ENCODE results near the gene CT47C1. TPM values are rescaled to one million over a fixed set of nuclear protein-coding genes. Genes with fewer than 3 reads are reported as not detected.

Gene CT47C1
- total RNA-seq, 2 experiments from 2014 or later: not detected

DNA sequence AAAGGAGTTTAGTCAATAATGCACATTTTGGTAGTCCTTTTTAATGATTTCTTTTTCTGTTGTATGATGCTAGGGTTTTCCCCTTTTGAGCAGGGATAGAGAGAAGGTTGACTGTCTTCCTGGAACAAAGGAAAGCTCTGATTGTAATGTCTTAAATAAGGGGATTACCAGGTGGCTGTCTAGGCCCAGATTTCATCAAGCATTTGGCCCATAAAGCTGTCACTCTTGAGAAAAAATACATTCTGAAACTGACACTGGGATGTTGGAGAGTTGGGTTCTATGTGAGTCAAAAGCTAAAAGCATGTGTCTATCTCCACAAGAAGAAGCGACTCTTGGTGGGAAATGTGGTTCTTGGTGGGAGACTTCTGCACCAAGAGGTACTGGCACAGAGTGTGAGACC lies 28.4 kb downstream of the CT47C1 start:
- H3K4me3 Mint-ChIP-seq: no peak overlapping the region
- ChIA-PET POLR2A (no interaction called here), CTCF (no interaction called here)
- TF ChIP-seq, protein P1, sequence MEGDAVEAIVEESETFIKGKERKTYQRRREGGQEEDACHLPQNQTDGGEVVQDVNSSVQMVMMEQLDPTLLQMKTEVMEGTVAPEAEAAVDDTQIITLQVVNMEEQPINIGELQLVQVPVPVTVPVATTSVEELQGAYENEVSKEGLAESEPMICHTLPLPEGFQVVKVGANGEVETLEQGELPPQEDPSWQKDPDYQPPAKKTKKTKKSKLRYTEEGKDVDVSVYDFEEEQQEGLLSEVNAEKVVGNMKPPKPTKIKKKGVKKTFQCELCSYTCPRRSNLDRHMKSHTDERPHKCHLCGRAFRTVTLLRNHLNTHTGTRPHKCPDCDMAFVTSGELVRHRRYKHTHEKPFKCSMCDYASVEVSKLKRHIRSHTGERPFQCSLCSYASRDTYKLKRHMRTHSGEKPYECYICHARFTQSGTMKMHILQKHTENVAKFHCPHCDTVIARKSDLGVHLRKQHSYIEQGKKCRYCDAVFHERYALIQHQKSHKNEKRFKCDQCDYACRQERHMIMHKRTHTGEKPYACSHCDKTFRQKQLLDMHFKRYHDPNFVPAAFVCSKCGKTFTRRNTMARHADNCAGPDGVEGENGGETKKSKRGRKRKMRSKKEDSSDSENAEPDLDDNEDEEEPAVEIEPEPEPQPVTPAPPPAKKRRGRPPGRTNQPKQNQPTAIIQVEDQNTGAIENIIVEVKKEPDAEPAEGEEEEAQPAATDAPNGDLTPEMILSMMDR (IDR thresholded peaks at IDR 0.05): no peak
- no peak overlapping the region for H3K4me3 ChIP-seq (ENCODE audit: low read length)
- no peak for ATAC-seq (ENCODE audit: poor library complexity)
- no peaks in the 10 kb centered on the region for H3K9me3 Mint-ChIP-seq
- H3K9me3 ChIP-seq (ENCODE audit: control insufficient read depth in 1 of 2, insufficient read depth in 1 of 2, low read length in 2 of 2): no peaks in the 10 kb centered on the region
- no peaks in the 10 kb centered on the region for H3K27me3 ChIP-seq (ENCODE audit: control insufficient read depth in 1 of 2, insufficient read depth in 2 of 2, low read length in 2 of 2)
- no peaks in the 10 kb centered on the region for H3K27me3 Mint-ChIP-seq
- no peak for DNase-seq
- no peaks in the 10 kb centered on the region for H3K4me1 Mint-ChIP-seq (ENCODE audit: low read depth)
- H3K4me1 ChIP-seq (ENCODE audit: insufficient read depth, low read length): no peaks in the 10 kb centered on the region
- no peak overlapping the region for H3K27ac ChIP-seq (ENCODE audit: low read depth in 1 of 2, low read length in 2 of 2)
- H3K27ac Mint-ChIP-seq: no peak overlapping the region
- intact Hi-C loops (cut with DNase I, micrococcal nuclease): no loop called here
- no peaks in the 10 kb centered on the region for H3K36me3 ChIP-seq (ENCODE audit: insufficient read depth, low read length)
- H3K36me3 Mint-ChIP-seq (ENCODE audit: low read depth): no peaks in the 10 kb centered on the region

DNA sequence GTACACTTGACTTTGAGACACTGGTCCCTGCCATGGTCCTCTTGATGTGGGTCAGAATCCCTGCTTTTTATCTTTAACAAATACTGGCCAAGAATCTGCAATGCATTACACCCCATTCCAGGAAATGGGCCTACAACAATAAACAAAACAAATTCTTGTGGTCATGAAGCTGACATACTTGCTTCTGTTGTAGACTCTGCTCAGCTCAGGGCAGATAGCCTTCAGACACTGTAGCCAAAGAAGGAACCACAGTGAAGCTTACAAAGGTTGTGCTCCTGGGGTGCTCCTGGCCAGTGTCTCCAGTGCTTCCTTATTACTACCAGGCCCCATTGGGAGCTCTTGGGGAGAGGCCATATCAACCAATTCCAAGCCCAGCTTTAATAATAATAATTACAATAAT lies 33.0 kb downstream of the CT47C1 start:
- Mint-ChIP-seq H3K4me1 (ENCODE audit: low read depth) (no peaks in the 10 kb centered on the region), H3K36me3 (ENCODE audit: low read depth) (no peaks in the 10 kb centered on the region), H3K9me3 (no peaks in the 10 kb centered on the region), H3K4me3 (no peak overlapping the region), H3K27ac (no peak overlapping the region), H3K27me3 (peaks cover 7% of the 10 kb centered on the region)
- no peak for ATAC-seq (ENCODE audit: poor library complexity)
- H3K27me3 ChIP-seq (ENCODE audit: control insufficient read depth in 1 of 2, insufficient read depth in 2 of 2, low read length in 2 of 2): no peaks in the 10 kb centered on the region
- TF ChIP-seq, protein P1 (IDR thresholded peaks at IDR 0.05): no peak
- no peak overlapping the region for H3K27ac ChIP-seq (ENCODE audit: low read depth in 1 of 2, low read length in 2 of 2)
- DNase-seq: no peak
- no peaks in the 10 kb centered on the region for H3K9me3 ChIP-seq (ENCODE audit: control insufficient read depth in 1 of 2, insufficient read depth in 1 of 2, low read length in 2 of 2)
- H3K36me3 ChIP-seq (ENCODE audit: insufficient read depth, low read length): no peaks in the 10 kb centered on the region
- CTCF ChIA-PET: no interaction called here
- H3K4me3 ChIP-seq (ENCODE audit: low read length): no peak overlapping the region
- POLR2A ChIA-PET: no interaction called here
- no peaks in the 10 kb centered on the region for H3K4me1 ChIP-seq (ENCODE audit: insufficient read depth, low read length)
- intact Hi-C loops (cut with DNase I, micrococcal nuclease): no loop called here

DNA sequence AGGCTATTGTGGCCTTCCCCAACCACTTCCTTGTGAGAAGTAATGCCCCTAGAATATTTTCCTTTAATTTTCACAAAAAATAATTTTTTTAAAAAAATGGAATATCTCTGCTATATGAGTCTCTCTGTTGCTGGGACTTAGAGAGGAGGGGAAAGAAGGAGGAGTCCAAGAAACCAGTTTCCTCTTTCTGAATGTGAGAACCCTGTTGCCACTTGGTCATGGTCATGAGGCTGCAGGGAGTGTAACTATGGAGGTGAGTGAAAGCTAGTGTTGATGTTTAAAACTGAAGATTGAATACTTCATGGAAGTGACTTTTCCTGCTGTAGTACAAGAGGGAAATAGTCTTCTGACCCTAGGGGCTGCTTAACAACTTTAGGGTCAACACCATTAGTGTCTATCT lies 34.4 kb downstream of the CT47C1 start:
- no peak for DNase-seq
- Mint-ChIP-seq H3K27ac (no peak overlapping the region), H3K4me1 (ENCODE audit: low read depth) (no peaks in the 10 kb centered on the region), H3K27me3 (peaks cover 7% of the 10 kb centered on the region), H3K9me3 (no peaks in the 10 kb centered on the region), H3K36me3 (ENCODE audit: low read depth) (no peaks in the 10 kb centered on the region), H3K4me3 (no peak overlapping the region)
- TF ChIP-seq, protein P1 (IDR thresholded peaks at IDR 0.05): no peak
- ChIA-PET POLR2A (no interaction called here), CTCF (no interaction called here)
- intact Hi-C loops (cut with DNase I, micrococcal nuclease): no loop called here
- no peaks in the 10 kb centered on the region for H3K27me3 ChIP-seq (ENCODE audit: control insufficient read depth in 1 of 2, insufficient read depth in 2 of 2, low read length in 2 of 2)
- H3K4me1 ChIP-seq (ENCODE audit: insufficient read depth, low read length): no peaks in the 10 kb centered on the region
- H3K4me3 ChIP-seq (ENCODE audit: low read length): no peak overlapping the region
- H3K9me3 ChIP-seq (ENCODE audit: control insufficient read depth in 1 of 2, insufficient read depth in 1 of 2, low read length in 2 of 2): no peaks in the 10 kb centered on the region
- H3K36me3 ChIP-seq (ENCODE audit: insufficient read depth, low read length): no peaks in the 10 kb centered on the region
- ATAC-seq (ENCODE audit: poor library complexity): no peak
- no peak overlapping the region for H3K27ac ChIP-seq (ENCODE audit: low read depth in 1 of 2, low read length in 2 of 2)

Data from CD4-positive, alpha-beta T cell (primary cell).